H1 (cell line): ENCODE measurements around the gene LDLRAD4. TPM values are rescaled to one million over a fixed set of nuclear protein-coding genes. Genes with fewer than 3 reads are reported as not detected.

Experiments
- CTCF ChIA-PET: fragments of 300-600 bp; sonication (Branson Sonifier 250); formaldehyde crosslinking; loops from one replicate; lab custom pipeline; 2021; ENCODE audit not compliant: partially characterized antibody; lab: Charles Lee
- POLR2A ChIA-PET: fragments of 300-600 bp; sonication (Branson Sonifier 250); formaldehyde crosslinking; loops from one replicate; lab custom pipeline; 2021; ENCODE audit warnings: inconsistent platforms; ENCODE audit not compliant: partially characterized antibody; lab: Charles Lee
- DNase-seq, 2 experiments: peaks; one replicate each; pipeline versions ENCODE4 v3.0.0 to v3.0.0-alpha.2; 2010 to 2022; ENCODE audit warnings: low spot score in 2 of 2, low read depth in 1 of 2, mixed read lengths in 1 of 2
- FAIRE-seq: peaks from 2 replicates; lab custom pipeline; 2011; peaks lifted over from hg19 to GRCh38; lab: Jason Lieb, UNC
- H2AFZ ChIP-seq: 2 replicates; pipeline ENCODE4 v1.8.1; 2012; ENCODE audit warnings: low read length, inconsistent platforms
- H2AK5ac ChIP-seq: 2 replicates; pipeline ENCODE4 v1.6.1; 2013; ENCODE audit warnings: low read depth, low read length
- H2BK120ac ChIP-seq: replicated peaks from 2 replicates; pipeline ENCODE3; 2013; ENCODE audit warnings: low read depth, low read length, inconsistent platforms
- H2BK12ac ChIP-seq: 2 replicates; pipeline ENCODE4 v1.6.1; 2013; ENCODE audit warnings: low read depth, low read length
- H2BK15ac ChIP-seq: 2 replicates; pipeline ENCODE4 v1.6.1; 2013; ENCODE audit warnings: low read length
- H2BK20ac ChIP-seq: 2 replicates; pipeline ENCODE4 v1.6.1; 2013; ENCODE audit warnings: low read length
- H2BK5ac ChIP-seq: 2 replicates; pipeline ENCODE4 v1.6.1; 2013; ENCODE audit warnings: low read depth, low read length
- H3K14ac ChIP-seq: 2 replicates; pipeline ENCODE4 v1.6.1; 2013; ENCODE audit warnings: inconsistent platforms; ENCODE audit not compliant: insufficient read length
- H3K18ac ChIP-seq: 2 replicates; pipeline ENCODE4 v1.6.1; 2013; ENCODE audit warnings: low read length; ENCODE audit errors: extremely low read depth
- H3K23ac ChIP-seq: 2 replicates; pipeline ENCODE4 v1.6.1; 2013; ENCODE audit warnings: inconsistent platforms; ENCODE audit not compliant: insufficient read length
- H3K23me2 ChIP-seq: 2 replicates; pipeline ENCODE4 v1.6.1; 2013; ENCODE audit warnings: low read depth, low read length
- H3K27ac ChIP-seq: 2 replicates; pipeline ENCODE4 v1.6.1; 2011; ENCODE audit warnings: low read depth, low read length, inconsistent platforms
- H3K27me3 ChIP-seq, 4 experiments: replicated peaks in 1 of 4; 1 replicate in 1 of 4; 2 replicates in 3 of 4; pipeline versions ENCODE4 v1.6.1 to v1.8.1; 2011 to 2013; ENCODE audit warnings: low read length in 3 of 4, mild to moderate bottlenecking in 3 of 4, inconsistent platforms in 2 of 4, mixed read lengths in 2 of 4, moderate library complexity in 1 of 4; ENCODE audit not compliant: control insufficient read depth in 3 of 4, insufficient read depth in 3 of 4; ENCODE audit errors: extremely low read depth in 1 of 4
- H3K36me3 ChIP-seq, 4 experiments: 2 replicates each; pipeline versions ENCODE4 v1.6.1 to v1.8.1; 2011 to 2013; ENCODE audit warnings: mild to moderate bottlenecking in 4 of 4, low read length in 3 of 4, moderate library complexity in 2 of 4, control low read depth in 1 of 4, inconsistent platforms in 1 of 4; ENCODE audit not compliant: insufficient read depth in 4 of 4, control insufficient read depth in 2 of 4
- H3K4ac ChIP-seq: replicated peaks from 2 replicates; pipeline ENCODE3; 2013; ENCODE audit warnings: low read length, low read depth, mixed read lengths, inconsistent platforms; ENCODE audit not compliant: insufficient read length
- H3K4me1 ChIP-seq, 4 experiments: replicated peaks in 1 of 4; 1 replicate in 1 of 4; 2 replicates in 3 of 4; pipeline versions ENCODE4 v1.6.1 to v1.8.1; 2011 to 2013; ENCODE audit warnings: low read length in 3 of 4, inconsistent platforms in 2 of 4, mixed read lengths in 1 of 4; ENCODE audit not compliant: insufficient read depth in 4 of 4, control insufficient read depth in 3 of 4
- H3K4me2 ChIP-seq, 2 experiments: 2 replicates each; pipeline versions ENCODE4 v1.6.1 to v1.8.1; 2011 to 2013; ENCODE audit warnings: low read depth in 2 of 2, low read length in 2 of 2, control low read depth in 1 of 2, inconsistent platforms in 1 of 2, mild to moderate bottlenecking in 1 of 2; ENCODE audit not compliant: insufficient read depth in 1 of 2
- H3K4me3 ChIP-seq, 4 experiments: fragments of 200-600, 300-600 bp in 1 of 4; sonication (generic), shearing (Covaris generic), sonication (Bioruptor Twin) in 1 of 4; 2 replicates each; pipeline versions ENCODE4 v1.5.1 to v1.8.1; 2011 to 2016; ENCODE audit warnings: low read length in 4 of 4, low read depth in 3 of 4, control low read depth in 2 of 4, inconsistent platforms in 2 of 4, mild to moderate bottlenecking in 2 of 4, mixed read lengths in 1 of 4, moderate library complexity in 1 of 4; ENCODE audit not compliant: insufficient read depth in 2 of 4; ENCODE audit errors: extremely low read depth in 1 of 4
- H3K56ac ChIP-seq: replicated peaks from 2 replicates; pipeline ENCODE3; 2013; ENCODE audit warnings: low read depth, mild to moderate bottlenecking, mixed read lengths, low read length, inconsistent platforms; ENCODE audit not compliant: insufficient read length
- H3K79me1 ChIP-seq: 2 replicates; pipeline ENCODE4 v1.6.1; 2013; ENCODE audit warnings: low read depth, low read length, control low read depth
- H3K79me2 ChIP-seq, 2 experiments: 2 replicates each; pipeline versions ENCODE4 v1.6.1 to v1.8.1; 2012 to 2013; ENCODE audit warnings: low read length in 2 of 2, mild to moderate bottlenecking in 2 of 2, inconsistent platforms in 1 of 2; ENCODE audit not compliant: insufficient read depth in 2 of 2, control insufficient read depth in 1 of 2
- H3K9ac ChIP-seq, 4 experiments: replicated peaks in 1 of 4; 1 replicate in 1 of 4; 2 replicates in 3 of 4; pipeline versions ENCODE4 v1.6.1 to v1.8.1; 2011 to 2013; ENCODE audit warnings: low read depth in 3 of 4, low read length in 3 of 4, control low read depth in 2 of 4, mild to moderate bottlenecking in 2 of 4, moderate library complexity in 2 of 4, inconsistent platforms in 1 of 4; ENCODE audit errors: extremely low read depth in 1 of 4
- H3K9me3 ChIP-seq, 2 experiments: 2 replicates each; pipeline versions ENCODE4 v1.6.1 to v1.8.1; 2012 to 2013; ENCODE audit warnings: mild to moderate bottlenecking in 2 of 2, moderate library complexity in 2 of 2, control low read depth in 1 of 2, inconsistent platforms in 1 of 2, low read depth in 1 of 2, low read length in 1 of 2, mixed read lengths in 1 of 2; ENCODE audit not compliant: insufficient read depth in 2 of 2
- H4K20me1 ChIP-seq, 2 experiments: replicated peaks in 1 of 2; 2 replicates each; pipeline versions ENCODE3 to v1.8.1; 2011 to 2013; ENCODE audit warnings: inconsistent platforms in 2 of 2, low read length in 2 of 2, mild to moderate bottlenecking in 1 of 2; ENCODE audit not compliant: insufficient read depth in 2 of 2, control insufficient read depth in 1 of 2
- H4K5ac ChIP-seq: 2 replicates; pipeline ENCODE4 v1.6.1; 2013; ENCODE audit warnings: low read length, low read depth, mixed read lengths, inconsistent platforms; ENCODE audit not compliant: insufficient read length
- H4K8ac ChIP-seq: 2 replicates; pipeline ENCODE4 v1.8.0; 2013; ENCODE audit warnings: mild to moderate bottlenecking, moderate library complexity, low read length, inconsistent platforms; ENCODE audit not compliant: insufficient read depth; ENCODE audit errors: extremely low read depth
- H4K91ac ChIP-seq: replicated peaks from 2 replicates; pipeline ENCODE3; 2013; ENCODE audit warnings: low read length, mixed read lengths, inconsistent platforms; ENCODE audit not compliant: insufficient read length
- ASH2L ChIP-seq: fragments of 200-600, 300-600 bp; sonication (generic); IDR thresholded peaks from one replicate; pipeline ENCODE4 v1.7.1; 2017; ENCODE audit warnings: low read length
- ATF3 ChIP-seq: IDR thresholded peaks from 2 replicates; pipeline ENCODE4 v1.6.1; 2011; ENCODE audit warnings: low read depth, mild to moderate bottlenecking, low read length; ENCODE audit not compliant: insufficient read depth
- CHD2 ChIP-seq: IDR thresholded peaks from 2 replicates; pipeline ENCODE4 v1.6.1; 2012; ENCODE audit warnings: low read length, improper control_type of control experiment
- CTCF ChIP-seq, 3 experiments: IDR thresholded peaks; 1 replicate in 2 of 3; 2 replicates in 1 of 3; pipeline versions ENCODE4 v1.5.1 to v1.6.1; 2011; ENCODE audit warnings: low read length in 3 of 3, mild to moderate bottlenecking in 3 of 3, inconsistent platforms in 2 of 3, low read depth in 1 of 3, moderate library complexity in 1 of 3; ENCODE audit not compliant: insufficient read depth in 1 of 3; ENCODE audit errors: control extremely low read depth in 1 of 3
- EP300 ChIP-seq, 2 experiments: IDR thresholded peaks; 1 replicate in 1 of 2; 2 replicates in 1 of 2; pipeline ENCODE4 v1.6.1; 2011 to 2012; ENCODE audit warnings: low read depth in 2 of 2, low read length in 2 of 2, mild to moderate bottlenecking in 2 of 2, borderline replicate concordance in 1 of 2, inconsistent platforms in 1 of 2, moderate library complexity in 1 of 2
- HDAC2 ChIP-seq, 2 experiments: fragments of 300-600 bp in 1 of 2; sonication (generic) in 1 of 2; IDR thresholded peaks; 2 replicates each; pipeline ENCODE4 v1.6.1; 2011 to 2012; ENCODE audit warnings: low read depth in 2 of 2, low read length in 2 of 2, mild to moderate bottlenecking in 2 of 2, moderate library complexity in 2 of 2, borderline replicate concordance in 1 of 2, inconsistent platforms in 1 of 2
- POLR2A ChIP-seq, 2 experiments: IDR thresholded peaks; 1 replicate in 1 of 2; 2 replicates in 1 of 2; pipeline ENCODE4 v1.6.1; 2011; ENCODE audit warnings: low read depth in 2 of 2, low read length in 2 of 2, mild to moderate bottlenecking in 2 of 2; ENCODE audit errors: control extremely low read depth in 1 of 2
- RNF2 ChIP-seq: fragments of 200-900, 300-1000 bp; sonication (generic); IDR thresholded peaks from 2 replicates; pipeline ENCODE4 v1.7.1; 2016; ENCODE audit warnings: borderline replicate concordance, low read depth, mild to moderate bottlenecking, antibody characterized with exemption, low read length; ENCODE audit not compliant: poor library complexity, severe bottlenecking; ENCODE audit errors: missing control alignments
- TCF12 ChIP-seq: IDR thresholded peaks from 2 replicates; pipeline ENCODE4 v1.6.1; 2011; ENCODE audit warnings: low read depth, mild to moderate bottlenecking, low read length
- WGBS, 2 experiments: shearing (Covaris generic) in 1 of 2; methylation state at CpG; one replicate each; pipeline versions ENCODE4 v1.1.6 to v1.1.7; 2013 to 2015; ENCODE audit warnings: low lambda C conversion rate in 2 of 2, mixed read lengths in 2 of 2, inconsistent platforms in 1 of 2, low coverage in 1 of 2, missing lambda C conversion rate in 1 of 2; ENCODE audit not compliant: insufficient replicate concordance in 2 of 2, insufficient coverage in 1 of 2, insufficient read length in 1 of 2; ENCODE audit errors: extremely low coverage in 1 of 2, missing lambda C conversion rate in 1 of 2; 5-methylcytosine and 5-hydroxymethylcytosine counted together
- polyA plus RNA-seq, 7 experiments: library from polyadenylated mRNA; depleted of rRNA in 3 of 7; stranded (reverse) in 5 of 7; unstranded in 2 of 7; fragments of >200 nt in 5 of 7; fragments of 200-250 nt in 2 of 7; gene quantifications; 1 replicate in 5 of 7; 2 replicates in 1 of 7; 4 replicates in 1 of 7; pipeline versions ENCODE4 v1.2.1 to v1.2.3, GENCODE V29; 2011 to 2013; ENCODE audit warnings: missing spikeins in 2 of 7, mixed read lengths in 2 of 7
- total RNA-seq: library from RNA; stranded (reverse); fragmentation: NEBNext Ultra II Directional; extraction: Animal tissue kit (Norgen Biotek cat#: 25700); gene quantifications from 2 replicates; pipeline ENCODE4 v1.2.1, GENCODE V29; 2021
- TF ChIP-seq, protein P1 (sequence below): IDR thresholded peaks from 2 replicates; pipeline ENCODE4 v1.6.1; 2012; ENCODE audit warnings: inconsistent platforms

The LDLRAD4 gene
- total and polyA plus RNA-seq, 2 of the 8 experiments (the other 6 are each of a cell fraction or from before 2014, with no cell fraction given), result 0.77 to 1.4 TPM

DNA sequence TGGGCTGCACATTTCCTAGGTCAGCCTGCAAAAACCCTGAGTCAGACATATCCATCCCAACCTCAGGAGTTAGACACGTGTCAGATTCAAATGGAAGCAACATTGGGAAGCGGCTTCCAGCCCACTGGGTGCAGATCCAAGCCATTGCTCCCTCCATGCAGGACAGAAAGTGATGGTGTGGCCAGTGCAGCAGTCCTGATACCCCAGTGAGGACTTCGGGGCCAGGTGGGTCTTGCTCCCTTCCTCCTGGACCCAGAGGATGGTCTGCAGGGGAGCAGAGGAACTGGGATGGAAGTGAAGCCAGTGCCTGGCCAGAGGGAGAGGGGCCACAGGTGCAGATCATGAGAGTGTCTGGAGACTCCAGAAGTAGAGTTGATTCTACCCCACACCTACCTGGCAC, 255.8 kb downstream of the LDLRAD4 start:
- H4K5ac ChIP-seq, result no peak overlapping the region
- H3K56ac ChIP-seq, result no peak overlapping the region
- H3K9me3 ChIP-seq, result no peaks in the 10 kb centered on the region
- no peaks in the 10 kb centered on the region for H3K23me2 ChIP-seq
- DNase-seq (no peak), FAIRE-seq (no peak)
- no peak overlapping the region for H3K4ac ChIP-seq
- H3K27me3 ChIP-seq, result no peaks in the 10 kb centered on the region
- H2AFZ ChIP-seq, result no peak overlapping the region
- no peaks in the 10 kb centered on the region for H3K79me1 ChIP-seq
- POLR2A ChIA-PET, result no interaction called here
- H3K79me2 ChIP-seq, result no peaks in the 10 kb centered on the region
- CTCF ChIA-PET, result no interaction called here
- no peak overlapping the region for H3K23ac ChIP-seq
- no peak overlapping the region for H3K18ac ChIP-seq
- no peaks in the 10 kb centered on the region for H3K36me3 ChIP-seq
- 97% methylated on average over 3 of the region's 3 CpGs; no CpG with 5 or more reads in 1 of the 2 experiments for WGBS, 2 experiments
- no peak overlapping the region for H3K14ac ChIP-seq
- H2AK5ac ChIP-seq, result 0 out of 2 replicates have a peak overlapping the region, but pooled peaks have one; percentile 2
- H2BK15ac ChIP-seq, result no peak overlapping the region
- no peak overlapping the region for H3K9ac ChIP-seq
- no peak overlapping the region for H3K4me3 ChIP-seq
- no peak overlapping the region for H4K91ac ChIP-seq
- H3K4me1 ChIP-seq, result peaks cover 0 to 3% (median 2%) of the 10 kb centered on the region in 4 experiments; a peak in 4 of 7 replicates
- H2BK12ac ChIP-seq, result no peak overlapping the region
- H2BK5ac ChIP-seq, result no peak overlapping the region
- no peak overlapping the region for H3K4me2 ChIP-seq
- H2BK120ac ChIP-seq, result no peak overlapping the region
- no peak overlapping the region for H4K8ac ChIP-seq
- H4K20me1 ChIP-seq, result no peaks in the 10 kb centered on the region
- no peak overlapping the region for H2BK20ac ChIP-seq
- no peak overlapping the region for H3K27ac ChIP-seq
- TF ChIP-seq CHD2 (no peak), CTCF (IDR thresholded peaks at IDR 0.05; ENCODE audit: control extremely low read depth in 1 of 3, insufficient read depth in 1 of 3, low read depth in 1 of 3, low read length in 3 of 3) (no peak), ATF3 (no peak), HDAC2 (IDR thresholded peaks at IDR 0.05; ENCODE audit: borderline replicate concordance in 1 of 2, low read depth in 2 of 2, low read length in 2 of 2) (no peak), POLR2A (IDR thresholded peaks at IDR 0.05; ENCODE audit: control extremely low read depth in 1 of 2, low read depth in 2 of 2, low read length in 2 of 2) (no peak), RNF2 (no peak), EP300 (IDR thresholded peaks at IDR 0.05; ENCODE audit: borderline replicate concordance in 1 of 2, low read depth in 2 of 2, low read length in 2 of 2) (no peak), ASH2L (no peak), TCF12 (no peak)
- TF ChIP-seq, protein P1, sequence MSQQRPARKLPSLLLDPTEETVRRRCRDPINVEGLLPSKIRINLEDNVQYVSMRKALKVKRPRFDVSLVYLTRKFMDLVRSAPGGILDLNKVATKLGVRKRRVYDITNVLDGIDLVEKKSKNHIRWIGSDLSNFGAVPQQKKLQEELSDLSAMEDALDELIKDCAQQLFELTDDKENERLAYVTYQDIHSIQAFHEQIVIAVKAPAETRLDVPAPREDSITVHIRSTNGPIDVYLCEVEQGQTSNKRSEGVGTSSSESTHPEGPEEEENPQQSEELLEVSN, result no peak
